MCF 10A (cell line): ENCODE data around the gene AS3MT. TPM values are rescaled to one million over a fixed set of nuclear protein-coding genes. Genes with fewer than 3 reads are reported as not detected.

Experiments used
- BruUV-seq: library from RNA; stranded (reverse); fragments of 400-500 nt; replicated peaks from 2 replicates; lab custom pipeline; 2021; lab: Mats Ljungman, UMichigan
- CTCF ChIA-PET: fragments of 300-600 bp; sonication (Branson Sonifier 250); formaldehyde crosslinking; extraction: SDS; loops from one replicate; lab custom pipeline; 2021; ENCODE audit warnings: antibody characterized with exemption, inconsistent platforms; lab: Yijun Ruan, JAX
- POLR2A ChIA-PET: fragments of 300-600, 350-650 bp; sonication (Branson Sonifier 250); formaldehyde crosslinking; extraction: SDS; loops from one replicate; lab custom pipeline; 2020; ENCODE audit warnings: antibody characterized with exemption, inconsistent platforms; lab: Yijun Ruan, JAX
- DNase-seq: peaks from one replicate; pipeline ENCODE4 v3.0.0-alpha.2; 2018; ENCODE audit not compliant: unreplicated experiment
- H3K27ac Mint-ChIP-seq: one replicate; pipeline ENCODE4 v1.8.0; 2022; ENCODE audit warnings: mild to moderate bottlenecking, low read depth, mixed read lengths; ENCODE audit not compliant: unreplicated experiment
- H3K27me3 Mint-ChIP-seq: one replicate; pipeline ENCODE4 v1.8.0; 2022; ENCODE audit warnings: mixed read lengths; ENCODE audit not compliant: insufficient read depth, unreplicated experiment
- H3K36me3 Mint-ChIP-seq: one replicate; pipeline ENCODE4 v1.8.0; 2022; ENCODE audit warnings: mild to moderate bottlenecking, moderate library complexity, mixed read lengths; ENCODE audit not compliant: insufficient read depth, unreplicated experiment
- H3K4me1 Mint-ChIP-seq: one replicate; pipeline ENCODE4 v1.8.0; 2022; ENCODE audit warnings: mixed read lengths; ENCODE audit not compliant: insufficient read depth, unreplicated experiment
- H3K4me3 Mint-ChIP-seq: one replicate; pipeline ENCODE4 v1.8.0; 2022; ENCODE audit warnings: mild to moderate bottlenecking, moderate library complexity, mixed read lengths; ENCODE audit not compliant: unreplicated experiment
- H3K9me3 Mint-ChIP-seq: one replicate; pipeline ENCODE4 v1.8.0; 2022; ENCODE audit warnings: mixed read lengths; ENCODE audit not compliant: unreplicated experiment
- intact Hi-C: fragments of 100-400 bp; cut with micrococcal nuclease; formaldehyde crosslinking; loops from 2 replicates; pipeline ENCODE4 v1.14.1; 2022
- total RNA-seq: library from RNA; stranded (reverse); gene quantifications from 2 replicates; pipeline ENCODE4 v1.2.3, GENCODE V29; 2022
- TF ChIP-seq, protein P1 (sequence below): fragments of 200-600 bp; IDR thresholded peaks from one replicate; pipeline ENCODE4 v1.8.0; 2022; ENCODE audit warnings: antibody characterized with exemption, mild to moderate bottlenecking; ENCODE audit not compliant: unreplicated experiment

Gene AS3MT
- total RNA-seq, 1 experiment from 2014 or later, result 0.26 TPM

GRCh38 chr10:102941401-102941800 lies 72.1 kb downstream of the AS3MT start:
- H3K27me3 Mint-ChIP-seq, result no peaks in the 10 kb centered on the region
- BruUV-seq, result no TSS peak
- no peak overlapping the region for H3K27ac Mint-ChIP-seq
- ChIA-PET POLR2A (interaction anchor here (0.6 kb wide), 1 partner anchor 121 kb away, joined by 3 read pairs; no protein-coding TSS in a partner anchor), CTCF (no interaction called here)
- TF ChIP-seq, protein P1, sequence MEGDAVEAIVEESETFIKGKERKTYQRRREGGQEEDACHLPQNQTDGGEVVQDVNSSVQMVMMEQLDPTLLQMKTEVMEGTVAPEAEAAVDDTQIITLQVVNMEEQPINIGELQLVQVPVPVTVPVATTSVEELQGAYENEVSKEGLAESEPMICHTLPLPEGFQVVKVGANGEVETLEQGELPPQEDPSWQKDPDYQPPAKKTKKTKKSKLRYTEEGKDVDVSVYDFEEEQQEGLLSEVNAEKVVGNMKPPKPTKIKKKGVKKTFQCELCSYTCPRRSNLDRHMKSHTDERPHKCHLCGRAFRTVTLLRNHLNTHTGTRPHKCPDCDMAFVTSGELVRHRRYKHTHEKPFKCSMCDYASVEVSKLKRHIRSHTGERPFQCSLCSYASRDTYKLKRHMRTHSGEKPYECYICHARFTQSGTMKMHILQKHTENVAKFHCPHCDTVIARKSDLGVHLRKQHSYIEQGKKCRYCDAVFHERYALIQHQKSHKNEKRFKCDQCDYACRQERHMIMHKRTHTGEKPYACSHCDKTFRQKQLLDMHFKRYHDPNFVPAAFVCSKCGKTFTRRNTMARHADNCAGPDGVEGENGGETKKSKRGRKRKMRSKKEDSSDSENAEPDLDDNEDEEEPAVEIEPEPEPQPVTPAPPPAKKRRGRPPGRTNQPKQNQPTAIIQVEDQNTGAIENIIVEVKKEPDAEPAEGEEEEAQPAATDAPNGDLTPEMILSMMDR, result no peak
- no peaks in the 10 kb centered on the region for H3K9me3 Mint-ChIP-seq
- intact Hi-C loops, result no loop called here
- no peak for DNase-seq
- no peaks in the 10 kb centered on the region for H3K36me3 Mint-ChIP-seq
- H3K4me3 Mint-ChIP-seq, result no peak overlapping the region
- H3K4me1 Mint-ChIP-seq, result no peaks in the 10 kb centered on the region

- H3K27me3 Mint-ChIP-seq, result no peaks in the 10 kb centered on the region
- no peaks in the 10 kb centered on the region for H3K36me3 Mint-ChIP-seq
- POLR2A ChIA-PET, result interaction anchor here (0.7 kb wide), 1 partner anchor 27 kb away, joined by 3 read pairs; the partner anchor contains the start of gene CNNM2
- CTCF ChIA-PET, result interaction anchor here (0.6 to 1.5 kb wide), 3 partner anchors 44 to 458 kb away, joined by 3 to 4 read pairs (median 3); no protein-coding TSS in a partner anchor
- H3K9me3 Mint-ChIP-seq, result no peaks in the 10 kb centered on the region
- intact Hi-C loops, result no loop called here
- no TSS peak for BruUV-seq
- H3K4me3 Mint-ChIP-seq, result no peak overlapping the region
- DNase-seq, result no peak
- H3K4me1 Mint-ChIP-seq, result no peaks in the 10 kb centered on the region
- TF ChIP-seq, protein P1, result no peak
- H3K27ac Mint-ChIP-seq, result no peak overlapping the region
Observed at GRCh38 chr10:102945449-102945848, 76.2 kb downstream of the AS3MT start.

DNA sequence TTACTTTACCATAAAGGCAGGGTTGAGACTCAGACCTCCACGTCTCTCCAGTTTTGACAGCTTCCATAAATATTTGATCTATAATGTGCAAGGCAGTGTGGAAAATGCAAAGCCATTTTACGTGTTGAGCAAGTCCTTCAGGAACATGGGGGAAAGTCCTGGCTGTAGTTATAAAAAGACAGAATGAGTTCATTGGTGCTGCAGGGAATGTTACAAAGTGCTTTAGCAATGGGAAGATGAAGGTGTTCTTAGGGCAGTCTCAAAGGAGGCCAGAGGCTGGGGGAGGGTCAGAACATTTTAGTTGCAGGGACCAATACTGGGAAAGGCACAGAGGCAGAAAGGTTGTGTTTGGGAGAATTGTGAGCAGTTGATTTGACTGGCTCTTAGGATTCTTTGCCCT lies 76.7 kb downstream of the AS3MT start:
- Mint-ChIP-seq H3K27ac (no peak overlapping the region), H3K27me3 (no peaks in the 10 kb centered on the region), H3K4me3 (no peak overlapping the region), H3K36me3 (no peaks in the 10 kb centered on the region), H3K9me3 (no peaks in the 10 kb centered on the region), H3K4me1 (no peaks in the 10 kb centered on the region)
- TF ChIP-seq, protein P1, result no peak
- POLR2A ChIA-PET, result no interaction called here
- DNase-seq, result no peak
- BruUV-seq, result no TSS peak
- intact Hi-C loops, result no loop called here
- CTCF ChIA-PET, result interaction anchor here (0.6 to 1.5 kb wide), 3 partner anchors 14 to 122 kb away, joined by 3 to 4 read pairs (median 3); no protein-coding TSS in a partner anchor

- POLR2A ChIA-PET, result interaction anchor here (0.8 kb wide), 1 partner anchor 291 kb away, joined by 3 read pairs; no protein-coding TSS in a partner anchor
- H3K4me1 Mint-ChIP-seq, result no peaks in the 10 kb centered on the region
- CTCF ChIA-PET, result interaction anchor here (0.6 to 0.7 kb wide), 2 partner anchors 24 to 96 kb away, joined by 3 to 8 read pairs; no protein-coding TSS in a partner anchor
- no peaks in the 10 kb centered on the region for H3K27me3 Mint-ChIP-seq
- no peak for DNase-seq
- TF ChIP-seq, protein P1, result no peak
- intact Hi-C loops, result no loop called here
- BruUV-seq, result no TSS peak
- H3K9me3 Mint-ChIP-seq, result no peaks in the 10 kb centered on the region
- no peak overlapping the region for H3K4me3 Mint-ChIP-seq
- H3K36me3 Mint-ChIP-seq, result no peaks in the 10 kb centered on the region
- H3K27ac Mint-ChIP-seq, result no peak overlapping the region
Observed at GRCh38 chr10:102946992-102947391, 77.7 kb downstream of the AS3MT start.
